Skin epidermis (tissue), 12 donors: ENCODE measurements around the gene TMEM123.

Source experiments
- H3K27ac ChIP-seq, 21 experiments: fragments of 200-600 bp; sonication (generic) in 11 of 21; one replicate each; pipeline ENCODE4 v1.5.0; 2020; ENCODE audit warnings: mild to moderate bottlenecking in 3 of 21, inconsistent platforms in 2 of 21, moderate library complexity in 2 of 21
- H3K4me3 ChIP-seq, 7 experiments: fragments of 200-600 bp; sonication (generic) in 2 of 7; one replicate each; pipeline ENCODE4 v1.5.0; 2020; ENCODE audit warnings: inconsistent platforms in 2 of 7, mild to moderate bottlenecking in 2 of 7, moderate library complexity in 1 of 7

The TMEM123 gene, protein sequence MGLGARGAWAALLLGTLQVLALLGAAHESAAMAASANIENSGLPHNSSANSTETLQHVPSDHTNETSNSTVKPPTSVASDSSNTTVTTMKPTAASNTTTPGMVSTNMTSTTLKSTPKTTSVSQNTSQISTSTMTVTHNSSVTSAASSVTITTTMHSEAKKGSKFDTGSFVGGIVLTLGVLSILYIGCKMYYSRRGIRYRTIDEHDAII

DNA sequence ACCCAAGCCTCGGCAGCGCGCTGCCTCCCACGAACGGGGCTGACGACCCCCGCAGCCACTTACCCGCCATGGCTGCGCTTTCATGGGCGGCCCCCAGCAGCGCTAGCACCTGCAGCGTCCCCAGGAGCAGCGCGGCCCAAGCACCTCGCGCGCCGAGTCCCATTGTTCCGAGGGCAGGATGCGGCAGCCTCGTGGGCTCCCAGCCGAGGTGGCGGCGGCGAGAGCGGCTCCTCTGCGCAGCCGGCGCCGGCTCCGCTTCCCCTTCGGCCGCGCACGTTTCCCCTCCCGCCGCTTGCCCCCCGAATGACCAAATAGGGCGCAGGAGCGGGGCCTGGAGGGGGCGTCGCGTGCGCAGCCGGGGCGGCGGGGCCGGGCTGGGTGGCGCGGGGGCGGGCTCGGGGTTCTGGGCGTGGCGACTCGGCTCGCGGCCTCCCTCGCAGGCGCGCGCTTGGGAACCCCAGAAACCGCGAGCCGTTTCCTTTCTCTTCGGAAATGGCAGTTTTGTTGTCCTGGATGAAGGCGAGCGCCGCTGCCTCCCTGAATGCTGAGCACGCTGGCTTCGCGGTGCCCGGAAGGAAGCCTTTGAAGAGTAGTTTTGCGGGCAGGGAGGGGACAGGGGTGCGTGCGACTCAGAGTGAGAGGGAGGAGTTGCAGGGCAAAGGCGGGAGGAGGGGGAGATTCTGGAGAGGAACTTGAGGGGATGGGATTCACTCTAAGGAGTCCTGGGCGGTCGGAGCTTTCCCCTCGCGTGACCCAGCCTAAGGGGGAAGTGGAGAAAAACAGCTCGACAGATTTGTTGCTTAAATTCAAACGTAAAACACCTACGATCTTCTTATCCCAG, at the start of gene TMEM123:
Gene TMEM123 (minus strand): TSS at position 305 of the 841 bp plus-strand sequence. CDS start 142 bp downstream, at position 163.
- Histone ChIP-seq H3K27ac (peak within 1 kb of the TSS; percentile 72 to 96 (median 93)), H3K4me3 (peak within 1 kb of the TSS; percentile 67 to 98 (median 92))

DNA sequence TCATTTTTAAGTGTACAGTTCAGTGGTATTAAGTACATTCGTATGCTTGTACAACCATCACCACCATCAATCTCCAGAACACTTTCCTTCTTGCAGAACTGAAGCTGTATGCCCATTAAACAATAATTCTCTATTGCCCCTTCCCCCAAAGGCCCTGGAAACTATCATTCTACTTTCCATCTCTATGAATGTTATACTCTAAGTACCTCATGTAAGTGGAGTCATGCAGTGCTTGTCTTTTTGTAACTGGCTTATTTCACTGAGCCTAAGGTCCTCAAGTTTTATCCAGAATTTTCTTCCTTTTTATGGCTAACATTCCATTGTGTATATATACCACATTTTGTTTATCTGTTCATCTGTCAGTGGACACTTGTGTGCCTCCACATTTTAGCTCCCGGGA, 48.3 kb upstream of the TMEM123 start:
- no peak overlapping the region for H3K4me3 ChIP-seq
- H3K27ac ChIP-seq: no peak overlapping the region

DNA sequence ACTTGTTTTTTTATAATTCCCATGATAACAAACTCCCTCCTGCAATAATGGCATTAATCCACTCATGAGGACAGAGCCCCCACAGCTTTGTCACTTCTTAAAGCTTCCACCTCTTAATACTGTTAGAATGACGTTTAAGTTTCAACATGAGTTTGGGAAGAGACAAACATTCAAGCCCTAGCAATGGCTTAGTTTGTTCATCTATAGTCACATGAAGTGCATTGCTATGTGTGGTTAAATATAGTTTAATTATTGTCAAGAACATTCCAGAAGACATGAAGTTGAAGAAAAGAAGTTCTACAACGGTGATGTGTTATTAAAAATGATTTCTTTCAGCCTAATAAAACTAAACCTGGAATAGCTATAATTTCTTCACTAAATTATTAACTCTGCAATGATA, 47.4 kb upstream of the TMEM123 start:
- H3K27ac ChIP-seq: no peak overlapping the region
- no peak overlapping the region for H3K4me3 ChIP-seq

DNA sequence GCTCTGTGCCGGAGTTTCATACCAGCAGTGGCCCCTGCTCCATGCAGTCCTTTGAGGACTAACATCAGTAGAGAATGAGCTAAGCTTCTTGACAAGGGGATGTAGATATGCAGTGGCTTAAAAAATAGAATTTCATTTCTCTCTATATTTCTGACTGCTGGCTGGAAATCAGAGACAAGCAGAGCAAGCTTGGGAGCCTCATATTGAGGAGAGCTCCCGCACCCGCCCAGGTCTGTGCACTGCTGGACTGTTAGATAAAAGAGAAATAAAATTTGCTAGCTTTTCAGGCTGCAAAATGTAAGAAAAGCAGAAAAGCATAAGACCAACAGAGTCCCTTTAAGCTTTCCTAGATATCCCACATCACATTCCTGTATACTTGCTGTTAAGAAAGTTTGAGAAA, 46.6 kb upstream of the TMEM123 start:
- H3K27ac ChIP-seq: no peak overlapping the region

DNA sequence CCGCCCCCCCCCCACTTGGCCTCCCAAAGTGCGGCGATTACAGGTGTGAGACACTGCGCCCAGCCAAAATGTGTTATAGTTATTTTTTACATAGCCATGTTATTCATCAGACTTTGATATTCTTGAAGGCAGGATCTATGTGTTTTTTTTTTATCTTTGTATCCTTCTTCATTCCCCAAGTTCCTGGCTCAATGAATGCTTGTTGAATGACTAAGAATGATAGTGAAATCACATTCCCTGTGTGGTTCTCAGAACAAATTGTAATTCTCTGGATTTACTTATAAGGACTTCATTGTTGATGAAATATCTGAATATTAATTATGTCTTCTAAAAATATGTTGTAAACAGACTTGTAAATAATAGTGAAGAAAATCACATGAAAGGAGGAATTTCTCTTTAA, 44.5 kb upstream of the TMEM123 start:
- no peak overlapping the region for H3K27ac ChIP-seq
- H3K4me3 ChIP-seq: no peak overlapping the region

More for the DNA sequence above, 46.6 kb upstream of the TMEM123 start:
- no peak overlapping the region for H3K4me3 ChIP-seq

DNA sequence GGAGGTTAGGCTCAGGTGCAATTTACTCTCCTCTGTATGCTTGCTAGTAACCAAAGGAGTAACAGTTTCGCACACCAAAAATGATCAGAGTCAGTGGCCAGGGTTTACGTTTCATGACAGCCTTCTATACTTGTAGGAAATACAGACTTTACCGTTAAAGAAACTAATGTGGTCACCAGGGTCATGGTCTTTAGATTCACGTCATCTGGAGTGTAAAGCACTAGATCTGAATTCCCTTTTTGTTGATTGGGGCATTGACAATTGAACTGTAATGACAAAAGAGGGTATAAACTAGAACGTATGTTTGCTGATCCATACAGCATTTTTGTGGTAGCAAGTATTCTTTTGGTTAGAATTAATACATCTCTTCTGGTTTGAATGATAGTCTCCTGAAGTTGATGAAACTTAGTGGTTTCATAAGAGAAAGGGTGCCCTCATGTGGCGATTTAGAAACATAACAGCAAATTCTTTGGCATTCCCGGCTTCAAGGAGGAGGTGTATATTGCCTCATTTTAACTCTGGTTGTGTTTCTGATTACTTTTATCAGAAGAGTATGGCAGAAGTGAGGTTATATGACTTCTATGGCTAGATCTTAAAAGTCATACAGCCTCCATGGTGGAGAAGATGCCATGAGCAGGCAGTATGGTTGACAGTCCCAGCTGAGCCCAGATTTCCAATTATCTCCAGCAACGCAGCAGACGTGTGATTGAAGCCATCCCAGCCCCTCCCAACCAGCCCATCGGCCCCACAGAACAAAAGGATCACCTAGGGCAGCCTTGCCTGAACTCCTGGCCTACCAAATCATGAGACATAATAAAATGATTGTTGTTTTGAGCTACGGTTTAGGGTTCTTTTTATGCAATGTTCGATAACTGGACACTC, 42.8 kb upstream of the TMEM123 start:
- no peak overlapping the region for H3K27ac ChIP-seq
- no peak overlapping the region for H3K4me3 ChIP-seq

DNA sequence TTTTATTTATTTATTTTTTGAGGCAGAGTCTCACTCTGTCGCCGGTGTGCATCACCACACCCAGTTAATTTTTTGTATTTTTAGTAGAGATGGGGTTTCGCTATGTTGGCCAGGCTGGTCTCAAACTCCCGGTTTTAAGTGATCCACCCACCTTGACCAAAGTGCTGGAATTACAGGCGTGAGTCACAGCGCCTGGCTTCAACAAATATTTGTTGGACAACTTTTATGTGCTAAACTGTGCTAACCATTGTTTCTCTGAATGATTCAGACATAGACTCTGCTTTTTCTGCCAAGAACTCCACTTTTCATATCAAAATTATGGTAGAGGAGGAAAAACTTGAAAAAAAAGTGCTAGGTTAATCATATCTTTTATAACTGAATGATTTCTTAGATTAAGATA, 41.7 kb upstream of the TMEM123 start:
- Histone ChIP-seq H3K4me3 (no peak overlapping the region), H3K27ac (no peak overlapping the region)

DNA sequence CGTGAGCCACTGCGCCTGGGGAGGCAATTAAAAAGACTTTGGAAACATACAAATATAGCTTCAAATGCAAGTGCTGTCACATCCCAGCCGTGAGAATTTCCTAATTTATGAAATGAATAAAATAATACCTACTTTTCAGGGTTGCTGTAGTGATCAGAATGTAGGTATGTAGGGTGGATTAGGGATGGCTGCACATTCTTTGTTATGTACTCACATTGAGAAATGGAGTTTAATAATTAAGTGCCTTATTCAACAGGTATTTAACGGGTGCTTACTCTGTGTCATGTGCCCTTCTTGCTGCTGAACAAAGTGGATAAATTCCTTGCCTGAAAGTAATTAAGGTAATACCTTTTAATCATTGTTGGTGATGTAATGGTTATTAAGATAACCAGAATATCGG, 41.0 kb upstream of the TMEM123 start:
- Histone ChIP-seq H3K4me3 (no peak overlapping the region), H3K27ac (no peak overlapping the region)

DNA sequence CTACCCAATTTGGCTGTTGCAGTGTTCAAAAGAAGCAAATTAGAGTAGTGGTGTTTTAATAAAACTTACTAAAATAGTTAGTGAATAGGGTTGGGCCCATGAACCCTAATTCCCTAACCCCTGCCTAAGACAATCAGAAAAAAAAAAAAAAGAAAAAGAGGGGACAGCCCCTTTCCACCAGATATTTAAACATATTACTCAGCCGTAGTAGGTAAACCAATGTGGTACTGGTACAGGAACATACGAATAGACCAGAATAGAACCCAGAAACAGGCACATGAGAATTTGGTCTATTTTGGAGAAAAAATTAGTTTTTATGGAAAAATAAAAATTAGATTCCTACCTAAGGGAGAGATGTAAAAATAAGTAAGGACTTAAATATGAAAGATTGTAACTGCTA, 39.4 kb upstream of the TMEM123 start:
- Histone ChIP-seq H3K27ac (no peak overlapping the region), H3K4me3 (no peak overlapping the region)

DNA sequence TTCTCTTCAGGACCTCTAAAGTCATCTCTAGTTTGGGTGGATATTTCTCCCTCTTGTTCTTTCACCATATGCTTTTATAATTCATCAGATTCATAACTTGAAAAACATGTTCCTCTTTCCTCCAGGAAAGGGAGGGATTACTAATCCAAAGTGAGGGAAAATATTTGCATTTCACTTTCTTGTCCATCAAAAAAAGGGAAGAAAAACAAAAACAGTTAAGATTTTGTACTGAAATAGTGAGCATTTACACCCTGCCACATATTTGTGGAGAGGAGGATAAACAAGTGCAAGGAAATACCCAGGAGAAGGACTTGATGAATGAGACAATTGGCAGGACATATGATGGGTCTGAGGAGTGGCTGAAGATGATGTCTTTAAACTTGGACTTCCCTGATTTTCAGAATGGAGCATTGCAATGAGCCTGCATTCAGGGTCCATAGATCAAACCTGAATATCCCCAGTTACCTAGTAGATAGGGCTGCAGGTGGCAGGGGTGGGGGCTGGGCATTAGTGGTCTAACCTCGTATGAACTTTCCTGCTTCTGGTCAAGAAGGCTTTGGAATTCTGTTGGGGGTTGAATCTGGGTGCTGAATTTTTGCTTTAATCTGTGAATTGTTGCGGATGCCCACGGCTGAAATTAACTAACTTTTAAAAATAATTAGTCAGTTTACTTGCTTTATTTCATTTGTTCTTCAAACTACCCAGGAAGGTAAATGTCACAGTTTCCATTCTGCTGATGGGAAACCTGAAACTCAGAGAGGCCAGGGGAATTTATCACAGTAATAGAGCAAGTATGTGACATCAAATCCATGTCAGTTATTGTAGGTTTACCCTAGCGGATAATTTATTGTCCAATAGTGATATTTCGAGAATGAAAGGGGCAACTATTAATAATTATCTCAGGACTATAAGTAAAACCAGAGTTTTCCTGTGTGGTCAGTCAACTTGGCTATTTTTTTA, 36.9 kb upstream of the TMEM123 start:
- Histone ChIP-seq H3K4me3 (no peak overlapping the region), H3K27ac (no peak overlapping the region)

DNA sequence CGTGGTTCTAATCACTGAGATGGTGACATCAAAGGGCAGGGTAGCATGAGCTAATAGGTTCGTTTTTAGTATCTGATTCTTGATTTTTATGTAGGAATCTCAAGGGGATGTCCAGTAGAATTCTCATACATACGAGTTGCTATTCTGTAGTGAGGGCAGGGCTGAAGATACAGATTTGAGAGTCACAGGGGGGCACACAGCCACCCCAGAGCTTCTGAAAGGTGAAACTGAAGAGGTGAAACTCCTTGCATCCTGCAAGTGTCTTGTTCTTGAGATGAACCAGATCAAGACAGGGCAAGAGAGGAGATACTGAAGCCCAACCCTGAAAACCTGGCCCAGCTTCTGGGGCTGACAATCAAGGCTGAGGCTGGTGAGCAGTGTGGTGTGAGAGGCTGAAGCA, 35.6 kb upstream of the TMEM123 start:
- Histone ChIP-seq H3K27ac (no peak overlapping the region), H3K4me3 (no peak overlapping the region)

DNA sequence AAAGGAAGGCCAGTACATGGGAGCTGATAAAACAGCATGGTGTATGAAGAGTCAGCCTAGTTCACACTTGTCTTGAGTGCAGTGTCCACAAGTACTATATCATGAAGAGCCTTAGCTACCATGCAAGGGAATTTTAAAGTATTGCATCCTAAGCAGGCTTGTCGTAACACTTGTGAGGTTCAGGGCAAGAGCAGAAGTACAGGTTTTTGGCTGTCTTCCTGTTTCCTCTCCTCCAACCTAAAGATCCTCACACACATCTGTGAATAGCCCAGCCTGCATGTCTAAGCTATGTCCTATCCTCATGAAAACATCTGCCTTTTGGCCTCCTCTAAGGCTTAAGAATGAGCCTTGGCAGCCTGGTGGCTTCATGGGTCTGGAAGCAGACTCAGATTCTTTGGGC, 34.6 kb upstream of the TMEM123 start:
- Histone ChIP-seq H3K4me3 (no peak overlapping the region), H3K27ac (no peak overlapping the region)

DNA sequence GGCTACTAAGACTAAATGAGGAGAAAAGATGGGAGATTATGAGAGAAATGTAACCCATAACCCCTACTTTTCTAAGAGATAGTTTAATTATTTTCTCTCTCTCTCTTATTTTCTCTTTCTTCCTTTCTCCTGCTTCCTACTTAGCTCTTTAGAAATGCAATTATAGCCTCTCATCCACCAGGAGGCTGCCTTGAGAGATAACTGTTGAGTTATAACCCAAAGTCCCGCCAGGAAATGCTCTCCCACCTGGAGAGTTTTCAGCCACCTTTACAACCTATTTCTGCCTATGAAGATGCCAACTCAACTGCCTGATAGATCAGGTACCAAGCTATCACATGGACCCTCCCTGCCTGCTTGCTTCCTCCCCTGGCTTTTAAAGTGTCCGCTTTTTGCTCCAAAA, 34.0 kb upstream of the TMEM123 start:
- no peak overlapping the region for H3K4me3 ChIP-seq
- no peak overlapping the region for H3K27ac ChIP-seq

DNA sequence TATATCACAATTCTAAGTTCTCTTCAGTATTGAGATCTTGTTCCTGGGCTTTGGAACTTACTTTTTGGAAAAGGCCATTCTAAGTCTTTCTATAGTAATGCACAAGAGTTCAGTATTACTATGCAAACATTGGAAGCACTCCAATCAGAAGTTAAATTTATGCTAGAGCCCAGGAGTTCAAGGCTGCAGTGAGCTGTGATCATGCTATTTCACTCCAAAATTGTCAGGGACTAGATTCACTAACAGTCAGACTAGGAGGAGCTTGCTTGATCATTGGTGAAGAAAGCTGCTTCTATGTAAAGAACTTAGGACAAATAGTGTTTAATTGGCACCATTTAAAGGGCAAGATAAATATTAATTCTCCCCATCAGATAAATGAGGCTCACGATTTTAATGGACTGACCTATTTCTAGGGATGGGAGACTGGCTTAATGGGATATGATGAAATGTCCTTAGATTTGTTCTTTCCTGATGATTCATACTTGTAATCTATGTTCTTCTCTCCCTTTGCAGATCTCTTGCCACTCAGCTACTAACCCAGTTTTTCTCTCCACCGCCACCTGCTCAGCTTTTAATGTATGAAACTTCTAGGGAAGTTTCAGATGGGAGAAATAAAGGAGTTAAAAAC, 32.6 kb upstream of the TMEM123 start:
- no peak overlapping the region for H3K27ac ChIP-seq
- H3K4me3 ChIP-seq: no peak overlapping the region

DNA sequence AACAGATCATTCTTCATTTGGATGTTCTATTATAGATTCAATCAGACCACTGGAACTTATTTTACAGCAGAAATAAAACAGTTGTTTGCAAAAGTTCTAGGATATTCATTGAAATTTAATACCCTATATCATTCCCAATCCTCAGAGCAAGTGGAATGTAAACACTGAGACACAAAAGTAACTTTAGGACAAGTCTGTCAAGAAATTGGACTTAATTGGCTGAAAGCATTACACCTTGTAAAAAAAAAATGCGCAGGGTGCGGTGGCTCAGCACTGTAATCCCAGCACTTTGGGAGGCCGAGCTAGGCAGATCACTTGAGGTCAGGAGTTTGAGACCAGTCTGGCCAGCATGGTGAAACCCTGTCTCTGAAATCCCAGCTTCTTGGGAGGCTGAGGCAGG, 29.9 kb upstream of the TMEM123 start:
- H3K4me3 ChIP-seq: no peak overlapping the region
- no peak overlapping the region for H3K27ac ChIP-seq

DNA sequence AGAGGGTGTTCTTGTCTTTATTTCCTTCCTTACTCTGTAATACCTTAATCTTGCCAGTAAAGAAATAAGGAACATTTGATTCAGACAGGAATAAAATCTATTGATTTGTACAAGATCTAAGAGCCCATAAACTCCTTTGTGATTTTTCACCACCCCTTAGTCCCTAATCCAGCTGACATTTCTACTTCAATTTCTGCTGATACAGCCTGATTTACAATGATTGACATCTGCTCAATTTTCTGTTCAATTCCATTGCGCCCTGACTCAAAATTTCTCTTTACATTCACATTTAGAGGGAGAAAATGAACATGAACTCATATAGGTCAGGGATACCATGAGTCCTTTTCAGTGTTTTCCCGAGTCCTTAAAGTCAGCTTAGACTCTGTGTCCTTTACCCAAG, 27.2 kb upstream of the TMEM123 start:
- Histone ChIP-seq H3K4me3 (no peak overlapping the region), H3K27ac (no peak overlapping the region)

DNA sequence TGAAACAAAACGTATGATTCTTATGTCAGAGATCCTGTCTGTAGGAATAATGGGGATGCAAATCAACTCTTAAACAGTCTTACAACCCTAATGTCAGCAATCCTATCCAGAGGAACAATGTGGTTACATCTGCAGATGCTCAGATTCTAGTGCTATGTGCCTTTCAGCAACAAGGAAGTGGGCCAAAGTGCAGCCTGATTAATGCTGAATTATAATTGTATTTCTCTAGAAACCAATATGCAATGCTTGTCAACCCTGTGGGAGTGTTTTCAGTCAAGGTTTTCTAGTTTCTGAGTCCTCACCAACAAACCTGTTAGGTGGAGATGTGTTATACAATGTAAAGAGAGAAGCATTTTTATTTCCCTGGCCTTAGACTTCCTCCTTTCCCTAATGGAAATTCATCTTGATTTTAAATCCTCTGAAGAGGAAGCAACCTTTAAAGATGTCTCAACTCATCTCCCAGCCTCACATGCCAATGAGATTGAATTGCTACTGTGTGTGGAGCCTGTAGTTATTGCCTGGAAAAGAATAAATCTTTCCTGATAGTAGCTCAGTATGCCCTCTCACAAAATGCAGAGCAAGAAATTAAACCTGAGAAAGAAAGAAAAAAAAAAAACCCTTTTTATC, 26.2 kb upstream of the TMEM123 start:
- Histone ChIP-seq H3K27ac (no peak overlapping the region), H3K4me3 (no peak overlapping the region)

DNA sequence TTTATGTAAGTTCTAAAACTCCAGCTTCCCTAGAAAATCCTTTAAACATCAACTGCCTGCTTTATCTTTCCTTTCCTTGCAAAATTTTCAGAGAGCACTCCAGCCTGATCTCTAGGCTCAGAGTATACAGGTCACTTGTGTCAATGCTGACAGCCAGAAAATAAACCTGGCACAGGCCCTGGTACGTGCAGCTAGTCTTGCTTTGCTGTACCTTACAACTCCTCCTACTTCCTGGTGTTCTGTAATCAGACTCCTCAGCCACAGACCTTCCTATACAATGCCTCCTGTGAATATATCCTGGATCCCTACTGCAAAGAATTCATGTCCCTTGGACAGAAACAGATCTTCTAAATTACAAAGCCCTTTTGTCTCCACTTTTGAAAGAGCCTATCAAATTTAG, 24.2 kb upstream of the TMEM123 start:
- Histone ChIP-seq H3K27ac (peak overlapping the region in 6 of 21 experiments; percentile 14 to 47 (median 32)), H3K4me3 (no peak overlapping the region)
